B cell (primary cell): ENCODE measurements around the gene EGFLAM. TPM values are rescaled to one million over a fixed set of nuclear protein-coding genes. Genes with fewer than 3 reads are reported as not detected.

ENCODE experiments used
- ATAC-seq: fragments of 200-7000 bp; cut with Tn5 transposase; one replicate; pipeline ENCODE4 v1.10.0; 2021; ENCODE audit warnings: low read depth, mild to moderate bottlenecking, moderate number of reproducible peaks, moderate library complexity
- CTCF ChIA-PET: fragments of 350-600 bp; sonication (Branson Sonifier 250); formaldehyde crosslinking; loops from one replicate; lab custom pipeline; 2021; ENCODE audit warnings: antibody characterized with exemption, inconsistent platforms; lab: Charles Lee
- POLR2A ChIA-PET: fragments of 350-600 bp; sonication (Branson Sonifier 250); formaldehyde crosslinking; loops from one replicate; lab custom pipeline; 2021; ENCODE audit warnings: antibody characterized with exemption; lab: Charles Lee
- DNase-seq: peaks from one replicate; pipeline ENCODE4 v3.0.0; 2013
- H2AFZ ChIP-seq: 2 replicates; pipeline ENCODE4 v1.6.1; 2012; ENCODE audit warnings: mild to moderate bottlenecking, low read depth, low read length; ENCODE audit not compliant: insufficient read depth, poor library complexity, severe bottlenecking
- H3K27ac ChIP-seq, 2 donors: 1 replicate in 1 of 2; 2 replicates in 1 of 2; pipeline ENCODE4 v1.5.1; 2012 to 2013; ENCODE audit warnings: low read length in 2 of 2, mild to moderate bottlenecking in 2 of 2, moderate library complexity in 1 of 2
- H3K27me3 ChIP-seq, 4 experiments: fragments of 200-600 bp in 1 of 4; sonication (generic) in 1 of 4; replicated peaks in 1 of 4; 1 replicate in 2 of 4; 2 replicates in 2 of 4; pipeline versions ENCODE4 v1.6.1 to v1.7.0; 2013 to 2016; ENCODE audit warnings: low read length in 3 of 4, mild to moderate bottlenecking in 2 of 4, mixed read lengths in 1 of 4, moderate library complexity in 1 of 4; ENCODE audit not compliant: insufficient read depth in 4 of 4, control insufficient read depth in 3 of 4; ENCODE audit errors: control extremely low read depth in 1 of 4
- H3K36me3 ChIP-seq, 2 experiments: replicated peaks in 1 of 2; 1 replicate in 1 of 2; 2 replicates in 1 of 2; pipeline versions ENCODE4 v1.6.1 to v1.7.1; 2013; ENCODE audit warnings: low read length in 1 of 2; ENCODE audit not compliant: insufficient read depth in 2 of 2, control insufficient read depth in 1 of 2; ENCODE audit errors: control extremely low read depth in 1 of 2, extremely low read depth in 1 of 2
- H3K4me1 ChIP-seq, 2 donors: fragments of 200-600 bp in 1 of 2; sonication (generic) in 1 of 2; 1 replicate in 1 of 2; 2 replicates in 1 of 2; pipeline versions ENCODE4 v1.5.1 to v1.6.1; 2013 to 2017; ENCODE audit warnings: low read length in 2 of 2; ENCODE audit not compliant: control insufficient read depth in 2 of 2, insufficient read depth in 2 of 2
- H3K4me2 ChIP-seq: replicated peaks from 2 replicates; pipeline ENCODE3; 2012; ENCODE audit warnings: mild to moderate bottlenecking, low read depth, low read length; ENCODE audit not compliant: poor library complexity, severe bottlenecking
- H3K4me3 ChIP-seq, 5 experiments: fragments of 200-600 bp in 1 of 5; sonication (generic) in 1 of 5; 1 replicate in 3 of 5; 2 replicates in 2 of 5; pipeline versions ENCODE4 v1.5.1 to v1.7.0; 2011 to 2016; ENCODE audit warnings: low read length in 4 of 5, mild to moderate bottlenecking in 4 of 5, low read depth in 2 of 5, control low read depth in 1 of 5, moderate library complexity in 1 of 5; ENCODE audit not compliant: insufficient read depth in 1 of 5; ENCODE audit errors: control extremely low read depth in 1 of 5, extremely low read depth in 1 of 5
- H3K79me2 ChIP-seq: fragments of 200-600 bp; sonication (generic); one replicate; pipeline ENCODE4 v1.6.0; 2016; ENCODE audit warnings: low read length; ENCODE audit not compliant: control insufficient read depth, insufficient read depth
- H3K9ac ChIP-seq: fragments of 200-600 bp; sonication (generic); 2 replicates; pipeline ENCODE4 v1.6.1; 2017; ENCODE audit warnings: mild to moderate bottlenecking, low read length, moderate library complexity
- H3K9me3 ChIP-seq, 3 donors: one replicate each; pipeline versions ENCODE4 v1.6.1 to v1.7.1; 2013; ENCODE audit warnings: low read length in 2 of 3; ENCODE audit not compliant: control insufficient read depth in 2 of 3, insufficient read depth in 1 of 3; ENCODE audit errors: control extremely low read depth in 1 of 3
- H4K20me1 ChIP-seq: 2 replicates; pipeline ENCODE4 v1.6.0; 2012; ENCODE audit warnings: mild to moderate bottlenecking, low read length; ENCODE audit not compliant: insufficient read depth, control insufficient read depth, poor library complexity, severe bottlenecking
- H3K27ac Mint-ChIP-seq: one replicate; pipeline ENCODE4 v1.8.0; 2021; ENCODE audit warnings: mixed read lengths
- H3K27me3 Mint-ChIP-seq: one replicate; pipeline ENCODE4 v1.8.0; 2021; ENCODE audit warnings: mixed read lengths
- H3K4me1 Mint-ChIP-seq: one replicate; pipeline ENCODE4 v1.8.0; 2021; ENCODE audit warnings: mixed read lengths
- H3K4me3 Mint-ChIP-seq: one replicate; pipeline ENCODE4 v1.8.0; 2021; ENCODE audit warnings: mixed read lengths
- H3K9me3 Mint-ChIP-seq: one replicate; pipeline ENCODE4 v1.8.0; 2022; ENCODE audit warnings: mixed read lengths; ENCODE audit not compliant: insufficient read depth
- EZH2 ChIP-seq: IDR thresholded peaks from 2 replicates; pipeline ENCODE4 v1.6.1; 2012; ENCODE audit warnings: borderline replicate concordance, low read depth, mild to moderate bottlenecking, moderate library complexity, low read length; ENCODE audit not compliant: insufficient read depth, poor library complexity, severe bottlenecking
- WGBS: methylation state at CpG from one replicate; pipeline ENCODE4 v1.1.5; 2013; ENCODE audit warnings: missing lambda C conversion rate; ENCODE audit not compliant: insufficient coverage; 5-methylcytosine and 5-hydroxymethylcytosine counted together
- intact Hi-C: fragments of 100-400 bp; cut with micrococcal nuclease; formaldehyde crosslinking; loops from one replicate; pipeline ENCODE4 v1.10.0; 2022
- polyA plus RNA-seq: library from polyadenylated mRNA; depleted of rRNA; stranded (reverse); fragments of >200 nt; gene quantifications from 2 replicates; pipeline ENCODE4 v1.2.3, GENCODE V29; 2012
- total RNA-seq, 2 donors: library from RNA; stranded (reverse); fragments of 120-200 nt in 1 of 2; gene quantifications; 1 replicate in 1 of 2; 2 replicates in 1 of 2; pipeline versions ENCODE4 v1.2.3 to v1.2.4, GENCODE V29; 2013 to 2022
- TF ChIP-seq, protein P1 (sequence below): fragments of 200-600 bp; IDR thresholded peaks from one replicate; pipeline ENCODE4 v1.8.0; 2022; ENCODE audit warnings: antibody characterized with exemption, mild to moderate bottlenecking

The EGFLAM gene
- total and polyA plus RNA-seq, 2 donors (not counting 1 experiment from before 2014, with no cell fraction given) = not detected

GRCh38 chr5:38319491-38319890 lies 61.1 kb downstream of the EGFLAM start:
- Histone ChIP-seq H2AFZ (no peak overlapping the region), H3K9me3 (peaks cover 0 to 7% (median 0%) of the 10 kb centered on the region in 3 donors), H3K27ac (no peak overlapping the region), H3K36me3 (no peaks in the 10 kb centered on the region), H3K9ac (no peak overlapping the region), H3K4me3 (no peak overlapping the region), H3K79me2 (no peaks in the 10 kb centered on the region), H3K27me3 (no peaks in the 10 kb centered on the region), H3K4me2 (no peak overlapping the region), H3K4me1 (no peaks in the 10 kb centered on the region), H4K20me1 (no peaks in the 10 kb centered on the region)
- ChIA-PET POLR2A (no interaction called here), CTCF (no interaction called here)
- no peak for DNase-seq
- Mint-ChIP-seq H3K4me1 (no peaks in the 10 kb centered on the region), H3K4me3 (no peak overlapping the region), H3K27ac (no peak overlapping the region), H3K9me3 (no peaks in the 10 kb centered on the region), H3K27me3 (no peaks in the 10 kb centered on the region)
- TF ChIP-seq EZH2 = no peak
- TF ChIP-seq, protein P1, sequence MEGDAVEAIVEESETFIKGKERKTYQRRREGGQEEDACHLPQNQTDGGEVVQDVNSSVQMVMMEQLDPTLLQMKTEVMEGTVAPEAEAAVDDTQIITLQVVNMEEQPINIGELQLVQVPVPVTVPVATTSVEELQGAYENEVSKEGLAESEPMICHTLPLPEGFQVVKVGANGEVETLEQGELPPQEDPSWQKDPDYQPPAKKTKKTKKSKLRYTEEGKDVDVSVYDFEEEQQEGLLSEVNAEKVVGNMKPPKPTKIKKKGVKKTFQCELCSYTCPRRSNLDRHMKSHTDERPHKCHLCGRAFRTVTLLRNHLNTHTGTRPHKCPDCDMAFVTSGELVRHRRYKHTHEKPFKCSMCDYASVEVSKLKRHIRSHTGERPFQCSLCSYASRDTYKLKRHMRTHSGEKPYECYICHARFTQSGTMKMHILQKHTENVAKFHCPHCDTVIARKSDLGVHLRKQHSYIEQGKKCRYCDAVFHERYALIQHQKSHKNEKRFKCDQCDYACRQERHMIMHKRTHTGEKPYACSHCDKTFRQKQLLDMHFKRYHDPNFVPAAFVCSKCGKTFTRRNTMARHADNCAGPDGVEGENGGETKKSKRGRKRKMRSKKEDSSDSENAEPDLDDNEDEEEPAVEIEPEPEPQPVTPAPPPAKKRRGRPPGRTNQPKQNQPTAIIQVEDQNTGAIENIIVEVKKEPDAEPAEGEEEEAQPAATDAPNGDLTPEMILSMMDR = no peak
- intact Hi-C loops = no loop called here
- no peak for ATAC-seq
- 95% methylated on average over 3 of the region's 3 CpGs for WGBS

- Histone ChIP-seq H3K79me2 (no peaks in the 10 kb centered on the region), H3K36me3 (no peaks in the 10 kb centered on the region), H3K9ac (no peak overlapping the region), H2AFZ (no peak overlapping the region), H3K4me3 (no peak overlapping the region), H3K27me3 (no peaks in the 10 kb centered on the region), H3K27ac (no peak overlapping the region), H3K9me3 (peaks cover 0 to 11% (median 0%) of the 10 kb centered on the region in 3 donors), H3K4me1 (no peaks in the 10 kb centered on the region), H3K4me2 (no peak overlapping the region), H4K20me1 (no peaks in the 10 kb centered on the region)
- Mint-ChIP-seq H3K4me1 (no peaks in the 10 kb centered on the region), H3K27ac (no peak overlapping the region), H3K9me3 (no peaks in the 10 kb centered on the region), H3K4me3 (no peak overlapping the region), H3K27me3 (no peaks in the 10 kb centered on the region)
- WGBS = 79% methylated on average over 7 of the region's 7 CpGs
- CTCF ChIA-PET = no interaction called here
- intact Hi-C loops = no loop called here
- TF ChIP-seq EZH2 = no peak
- TF ChIP-seq, protein P1 = no peak
- ATAC-seq = no peak
- POLR2A ChIA-PET = no interaction called here
- no peak for DNase-seq
Observed at GRCh38 chr5:38321978-38322377, 63.6 kb downstream of the EGFLAM start.
